DMS79 (cell line): ENCODE results near the gene RGCC.
"Not testable (repeated sequence)": the region's sequence is repeated elsewhere in the genome, so short reads cannot be mapped to it uniquely, and the experiment has no call there.

Source experiments
- DNase-seq: peaks from one replicate; lab custom pipeline; 2025; lab: John Stamatoyannopoulos, UW

RGCC gene

GRCh38 chr13:41490371-41491015, 33.1 kb downstream of the RGCC start:
- DNase-seq: no peak

- no peak for DNase-seq
These were observed 34.1 kb downstream of the RGCC start for GRCh38 chr13:41491436-41491835.

GRCh38 chr13:41492432-41493260, 35.3 kb downstream of the RGCC start:
- DNase-seq: no peak

GRCh38 chr13:41494202-41494601, 36.9 kb downstream of the RGCC start:
- DNase-seq: no peak

- DNase-seq: no peak
These were observed 37.7 kb downstream of the RGCC start for GRCh38 chr13:41495044-41495443.

GRCh38 chr13:41496420-41497234, 39.3 kb downstream of the RGCC start:
- no peak for DNase-seq

- DNase-seq: no peak
These were observed 40.1 kb downstream of the RGCC start for GRCh38 chr13:41497436-41497835.

GRCh38 chr13:41499452-41499851, 42.1 kb downstream of the RGCC start:
- DNase-seq: no peak

GRCh38 chr13:41500511-41500910, 43.2 kb downstream of the RGCC start:
- DNase-seq: no peak

- no peak for DNase-seq
These were observed 43.9 kb downstream of the RGCC start for GRCh38 chr13:41501281-41501680.

- no peak for DNase-seq
These were observed 44.7 kb downstream of the RGCC start for GRCh38 chr13:41502031-41502430.

GRCh38 chr13:41502673-41503072, 45.3 kb downstream of the RGCC start:
- DNase-seq: no peak

- no peak for DNase-seq
These were observed 46.0 kb downstream of the RGCC start for GRCh38 chr13:41503356-41503755.

GRCh38 chr13:41504657-41505056, 47.3 kb downstream of the RGCC start:
- DNase-seq: not testable (repeated sequence)

GRCh38 chr13:41505209-41505835, 48.0 kb downstream of the RGCC start:
- no peak for DNase-seq

GRCh38 chr13:41506312-41506711, 49.0 kb downstream of the RGCC start:
- no peak for DNase-seq

GRCh38 chr13:41509971-41510370, 52.6 kb downstream of the RGCC start:
- DNase-seq: no peak

GRCh38 chr13:41511827-41512226, 54.5 kb downstream of the RGCC start:
- DNase-seq: no peak

GRCh38 chr13:41512441-41512840, 55.1 kb downstream of the RGCC start:
- no peak for DNase-seq

GRCh38 chr13:41513600-41513999, 56.2 kb downstream of the RGCC start:
- DNase-seq: no peak

GRCh38 chr13:41514853-41515395, 57.6 kb downstream of the RGCC start:
- DNase-seq: no peak
